HG03439 (cell line): ENCODE results near the gene GULP1.

Source experiments
- ATAC-seq: cut with Tn5 transposase; IDR thresholded peaks from one replicate; pipeline ENCODE4 v1.9.1; 2021; ENCODE audit warnings: mild to moderate bottlenecking, moderate library complexity; ENCODE audit not compliant: unreplicated experiment

GULP1 gene

DNA sequence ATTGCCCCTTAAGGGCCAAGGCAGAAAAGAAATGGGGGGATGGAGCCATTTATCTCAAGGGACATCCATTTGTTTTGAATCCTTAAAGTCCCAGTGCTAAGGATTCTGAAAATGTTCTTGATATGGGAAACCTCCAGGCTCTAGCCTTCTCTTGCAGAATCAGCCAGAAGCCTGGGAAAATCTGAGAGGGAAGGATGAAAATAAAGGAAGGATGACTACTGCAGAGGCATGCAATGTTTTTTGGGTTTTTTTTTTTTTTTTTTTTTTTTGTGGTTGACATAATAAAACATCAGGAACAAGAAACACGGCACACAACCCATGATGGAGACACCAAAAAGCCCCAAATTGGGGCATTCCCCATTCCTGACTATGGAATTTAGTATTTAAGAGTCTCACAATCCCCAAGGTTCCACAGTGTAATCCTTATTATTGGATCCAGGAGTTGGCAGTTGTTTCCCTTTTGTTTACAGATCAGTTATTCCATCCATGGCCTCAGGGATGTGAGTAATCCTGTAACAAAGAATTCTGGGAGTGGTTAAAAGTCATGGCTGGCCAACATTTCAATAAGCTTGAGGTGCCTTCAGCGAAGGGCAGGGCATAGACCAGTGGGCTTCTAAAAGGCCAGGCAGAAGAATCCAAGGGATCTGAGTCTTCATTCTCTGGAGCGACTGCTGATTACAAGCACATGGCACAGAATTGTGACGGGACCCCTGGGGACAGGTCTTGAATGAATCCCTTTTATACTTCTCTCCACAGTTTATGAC is 337.5 kb downstream of the GULP1 start:
- ATAC-seq: no peak

DNA sequence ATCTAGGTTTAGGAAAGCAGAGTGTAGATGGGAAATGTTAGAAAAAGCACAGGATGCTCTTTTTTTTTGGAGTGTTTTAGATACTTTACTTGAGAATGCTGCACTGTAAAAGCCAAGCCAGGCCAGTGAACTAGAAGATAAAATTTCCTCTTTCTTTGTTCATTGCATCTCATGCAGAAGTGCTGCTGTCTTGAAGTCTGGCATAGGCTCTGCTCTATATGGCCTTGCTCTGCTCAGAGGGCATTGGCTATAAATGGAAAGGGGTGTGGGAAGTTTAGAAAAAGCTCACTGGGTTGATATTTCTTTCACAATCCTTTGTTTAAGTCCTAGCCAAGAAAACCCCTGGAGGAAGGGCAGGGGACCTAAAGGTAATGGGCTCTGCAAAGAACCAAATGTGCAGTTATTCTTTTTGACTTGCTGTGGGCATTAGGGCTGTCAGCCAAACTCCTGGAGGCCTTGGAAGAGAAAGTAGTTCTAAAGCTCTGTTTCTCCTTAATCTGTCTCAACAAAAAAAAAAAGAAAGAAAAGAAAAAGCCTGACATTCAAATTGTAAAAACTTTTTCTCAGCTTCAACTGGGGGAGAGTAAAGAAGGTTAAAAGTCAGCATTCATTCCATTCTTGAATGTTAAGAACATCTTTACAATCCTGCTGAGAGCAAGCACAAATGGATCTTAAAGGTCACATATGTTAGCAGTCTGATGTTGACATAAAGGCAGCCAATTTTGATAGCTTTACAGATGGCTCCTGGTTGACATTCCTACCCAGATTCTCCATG is 338.3 kb downstream of the GULP1 start:
- ATAC-seq: no peak

DNA sequence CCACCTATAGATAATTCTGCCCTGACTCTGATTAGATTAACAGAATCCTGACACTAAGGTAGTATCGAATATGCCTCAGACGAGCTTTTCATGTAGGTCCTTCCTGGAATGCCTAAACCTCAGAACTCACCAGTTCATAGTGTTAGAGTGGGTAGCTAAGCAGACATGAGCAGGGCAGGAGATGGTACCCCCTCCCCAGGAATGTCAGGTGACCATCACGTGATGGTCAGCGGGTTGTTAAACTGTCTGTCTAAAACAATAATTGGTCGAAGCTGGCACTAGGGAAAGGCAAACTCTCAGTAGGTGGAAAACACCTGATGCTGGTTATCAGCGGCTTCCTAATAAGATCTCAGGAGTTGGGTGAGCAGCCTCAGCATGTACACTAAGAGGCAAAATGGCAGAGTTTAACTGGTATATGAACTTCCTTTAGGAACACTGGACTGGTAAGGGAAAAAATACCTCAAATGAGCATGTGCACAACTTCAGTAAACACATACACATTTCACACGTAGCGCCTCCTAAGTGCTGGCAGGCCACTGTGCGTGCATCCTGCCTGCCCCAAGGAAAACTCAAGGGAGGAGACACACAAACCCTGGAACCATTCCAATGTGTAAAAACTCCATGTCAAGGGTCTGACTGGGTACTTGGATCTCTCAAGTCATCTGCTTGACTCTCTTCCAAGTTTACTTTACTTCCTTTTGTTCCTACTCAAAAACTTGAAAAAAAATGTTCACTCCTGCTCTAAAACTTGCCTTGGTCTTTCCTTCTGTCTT is 339.5 kb downstream of the GULP1 start:
- ATAC-seq: no peak

DNA sequence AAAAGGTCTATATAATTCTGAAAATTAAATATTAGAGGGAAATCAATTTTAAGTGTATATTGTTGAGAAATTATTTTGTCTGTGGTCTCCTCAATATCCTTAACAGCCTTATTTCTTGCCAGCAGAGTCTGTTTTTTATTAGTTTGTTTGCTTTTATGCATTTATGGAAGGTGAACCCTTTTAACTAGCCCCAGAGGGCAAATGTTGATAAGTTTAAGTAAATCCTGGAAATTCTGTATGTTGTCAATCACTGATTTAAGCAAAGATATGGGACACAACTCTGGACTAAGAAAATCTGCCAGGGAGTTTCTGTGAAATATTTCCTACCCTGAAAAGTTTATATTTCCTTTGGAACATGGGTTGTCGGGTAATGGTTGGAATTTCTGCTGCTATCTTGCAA is 343.0 kb downstream of the GULP1 start:
- ATAC-seq: no peak
